Upper lobe of left lung (tissue), 4 donors: ENCODE measurements around the gene HDAC1.

Source experiments
- CTCF ChIP-seq, 6 experiments: fragments of 450-650 bp in 4 of 6; fragments of 200-600 bp in 2 of 6; sonication (generic) in 2 of 6; IDR thresholded peaks; one replicate each; pipeline ENCODE4 v1.5.1; 2016 to 2019; ENCODE audit warnings: antibody characterized with exemption in 6 of 6
- POLR2A ChIP-seq, 4 donors: fragments of 450-650 bp; IDR thresholded peaks; one replicate each; pipeline ENCODE4 v1.5.1; 2016 to 2017; ENCODE audit warnings: antibody characterized with exemption in 4 of 4, mild to moderate bottlenecking in 2 of 4

DNA sequence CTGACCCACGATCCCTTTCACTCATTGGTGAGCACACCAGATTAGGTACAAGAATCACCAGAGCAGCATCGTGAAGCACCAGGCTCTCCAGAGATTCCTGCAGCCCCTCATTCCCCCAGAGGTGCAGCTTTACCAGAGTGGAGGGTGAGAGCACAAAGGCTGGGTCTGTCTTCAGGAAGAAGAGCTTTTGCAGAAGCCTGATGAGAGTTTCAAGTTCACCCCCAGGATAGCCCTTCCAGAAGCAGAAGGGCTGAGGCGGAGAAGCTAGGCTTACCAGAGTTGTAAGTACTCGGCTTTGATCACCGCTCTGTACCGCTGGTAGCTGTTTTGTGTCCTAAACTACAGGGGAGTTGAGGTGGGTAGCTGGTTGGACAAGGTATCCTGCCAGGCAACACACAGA lies 73.6 kb downstream of the HDAC1 start:
- TF ChIP-seq CTCF (IDR thresholded peaks at IDR 0.05) = no peak
- TF ChIP-seq POLR2A (IDR thresholded peaks at IDR 0.05) = no peak
